ENCODE measurements around the gene MTX2. TPM values are rescaled to one million over a fixed set of nuclear protein-coding genes. Genes with fewer than 3 reads are reported as not detected.

The MTX2 gene
- total RNA-seq, 1 experiment from 2014 or later, result 38.0 TPM

- no peak for DNase-seq (ENCODE audit: unreplicated experiment)
- intact Hi-C loops (cut with micrococcal nuclease), result no loop called here
- BruUV-seq (replicated peaks), result no TSS peak
- H3K9me3 Mint-ChIP-seq (ENCODE audit: unreplicated experiment), result peaks cover 4% of the 10 kb centered on the region
- ChIA-PET CTCF (no interaction called here), POLR2A (no interaction called here)
- no peaks in the 10 kb centered on the region for H3K4me1 Mint-ChIP-seq (ENCODE audit: insufficient read depth, unreplicated experiment)
- TF ChIP-seq CTCF (IDR thresholded peaks at IDR 0.05; ENCODE audit: unreplicated experiment), result no peak
- H3K4me3 Mint-ChIP-seq (ENCODE audit: unreplicated experiment), result no peak overlapping the region
- H3K27ac Mint-ChIP-seq (ENCODE audit: low read depth, unreplicated experiment), result no peak overlapping the region
- no peaks in the 10 kb centered on the region for H3K27me3 Mint-ChIP-seq (ENCODE audit: insufficient read depth, unreplicated experiment)
- peaks cover 4% of the 10 kb centered on the region for H3K36me3 Mint-ChIP-seq (ENCODE audit: insufficient read depth, unreplicated experiment)
Observed at GRCh38 chr2:176385219-176385759, 116.0 kb downstream of the MTX2 start.

GRCh38 chr2:176385838-176386237 is 116.6 kb downstream of the MTX2 start:
- no peaks in the 10 kb centered on the region for H3K4me1 Mint-ChIP-seq (ENCODE audit: insufficient read depth, unreplicated experiment)
- DNase-seq (ENCODE audit: unreplicated experiment), result no peak
- no peak overlapping the region for H3K4me3 Mint-ChIP-seq (ENCODE audit: unreplicated experiment)
- CTCF ChIA-PET, result no interaction called here
- intact Hi-C loops (cut with micrococcal nuclease), result no loop called here
- no peak overlapping the region for H3K27ac Mint-ChIP-seq (ENCODE audit: low read depth, unreplicated experiment)
- TF ChIP-seq CTCF (IDR thresholded peaks at IDR 0.05; ENCODE audit: unreplicated experiment), result no peak
- no TSS peak for BruUV-seq (replicated peaks)
- H3K36me3 Mint-ChIP-seq (ENCODE audit: insufficient read depth, unreplicated experiment), result no peaks in the 10 kb centered on the region
- H3K9me3 Mint-ChIP-seq (ENCODE audit: unreplicated experiment), result no peaks in the 10 kb centered on the region
- POLR2A ChIA-PET, result no interaction called here
- no peaks in the 10 kb centered on the region for H3K27me3 Mint-ChIP-seq (ENCODE audit: insufficient read depth, unreplicated experiment)

Other genes starting within 250 kb of the MTX2 start
- not detected in 2 replicates for gene EVX2, start 185.5 kb upstream of the MTX2 start, total RNA-seq (2022)
- not detected in 2 replicates for gene HOXD13, start 176.7 kb upstream of the MTX2 start, total RNA-seq (2022)
- gene HOXD12, start 169.6 kb upstream of the MTX2 start, total RNA-seq (2022), result not detected in 2 replicates
- not detected in 2 replicates for gene HOXD11, start 162.2 kb upstream of the MTX2 start, total RNA-seq (2022)
- not detected in 2 replicates for gene HOXD10, start 152.7 kb upstream of the MTX2 start, total RNA-seq (2022)
- gene HOXD9, start 146.7 kb upstream of the MTX2 start, total RNA-seq (2022), result not detected in 2 replicates
- gene HOXD8, start 139.7 kb upstream of the MTX2 start, total RNA-seq (2022), result not detected in 2 replicates
- gene HOXD4, start 117.9 kb upstream of the MTX2 start, total RNA-seq (2022), result not detected in 2 replicates
- gene HOXD3, start 112.1 kb upstream of the MTX2 start, total RNA-seq (2022), result not detected in 2 replicates
- gene HOXD1, start 80.8 kb upstream of the MTX2 start, total RNA-seq (2022), result not detected in 2 replicates

All from MCF 10A (cell line).